BLaER1 treated with 17β-estradiol and CSF1 and Interleukin-3, amounts not matched to agents 10 nM and 100 nM (cell line): ENCODE measurements around the gene GATAD2A.

ENCODE experiments used
- H3K27ac ChIP-seq, 11 experiments: shearing (Covaris generic); formaldehyde crosslinking; 2 replicates each; pipeline ENCODE4 v1.8.1; 2022
- H3K27me3 ChIP-seq, 11 experiments: shearing (Covaris generic); formaldehyde crosslinking; 2 replicates each; pipeline ENCODE4 v1.8.1; 2022
- H3K36me3 ChIP-seq, 11 experiments: shearing (Covaris generic); formaldehyde crosslinking; 2 replicates each; pipeline ENCODE4 v1.8.1; 2022
- H3K4me1 ChIP-seq, 10 experiments: shearing (Covaris generic); formaldehyde crosslinking; 2 replicates each; pipeline ENCODE4 v1.8.1; 2022
- H3K4me2 ChIP-seq, 11 experiments: shearing (Covaris generic); formaldehyde crosslinking; 2 replicates each; pipeline ENCODE4 v1.8.1; 2022
- H3K4me3 ChIP-seq, 10 experiments: shearing (Covaris generic); formaldehyde crosslinking; 2 replicates each; pipeline ENCODE4 v1.8.1; 2022
- H3K9ac ChIP-seq, 11 experiments: shearing (Covaris generic); formaldehyde crosslinking; 2 replicates each; pipeline ENCODE4 v1.8.1; 2022
- H3K9me3 ChIP-seq, 11 experiments: shearing (Covaris generic); formaldehyde crosslinking; replicated peaks in 1 of 11; 2 replicates each; pipeline ENCODE4 v1.8.1; 2022
- H4K20me1 ChIP-seq, 11 experiments: shearing (Covaris generic); formaldehyde crosslinking; 2 replicates each; pipeline ENCODE4 v1.8.1; 2022
- Cebpa-rat ChIP-seq, 11 experiments: shearing (Covaris generic); IDR thresholded peaks; 2 replicates each; pipeline ENCODE4 v1.8.1; 2022

Gene GATAD2A

GRCh38 chr19:19433666-19434213, 28.3 kb downstream of the GATAD2A start:
- Histone ChIP-seq H3K4me1 (peaks cover 16 to 58% (median 43%) of the 10 kb centered on the region in 10 experiments; a peak in 18 of 20 replicates), H4K20me1 (peaks cover 100% of the 10 kb centered on the region in 11 experiments), H3K4me2 (no peak overlapping the region), H3K9me3 (no peaks in the 10 kb centered on the region), H3K9ac (no peak overlapping the region; a peak in 1 of 22 replicates), H3K27me3 (no peaks in the 10 kb centered on the region), H3K27ac (no peak overlapping the region), H3K36me3 (peaks cover 43 to 90% (median 71%) of the 10 kb centered on the region in 11 experiments), H3K4me3 (no peak overlapping the region)
- TF ChIP-seq Cebpa-rat (IDR thresholded peaks at IDR 0.05) = no peak

DNA sequence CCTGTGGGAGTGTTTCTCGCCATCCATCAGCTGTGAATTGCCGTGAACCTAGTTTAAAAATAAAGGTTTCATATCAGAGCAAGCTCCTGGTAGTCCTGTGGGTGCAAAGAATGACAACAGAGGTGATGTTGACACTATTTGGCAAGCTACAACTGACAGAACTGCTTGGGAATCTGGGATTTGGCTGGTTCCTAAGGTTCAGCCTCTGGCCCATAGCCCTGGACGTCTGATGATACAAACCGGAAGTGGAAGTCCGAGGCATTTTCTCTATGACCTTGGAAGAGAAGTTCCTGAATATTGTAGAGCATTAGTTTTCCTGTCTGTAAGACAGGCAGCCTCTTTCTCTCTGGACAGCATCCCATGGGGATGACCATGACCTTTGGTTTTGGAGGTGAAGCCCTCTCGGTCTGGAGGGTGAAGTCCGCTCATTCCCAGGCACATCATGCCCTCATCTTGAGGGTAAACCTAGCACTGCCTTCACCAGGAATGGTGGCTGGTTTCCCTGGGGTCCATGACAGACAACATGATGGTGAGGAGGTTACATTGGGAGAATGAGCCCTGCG, 29.1 kb downstream of the GATAD2A start:
- no peak overlapping the region for H3K4me2 ChIP-seq
- H3K27me3 ChIP-seq = no peaks in the 10 kb centered on the region
- peaks cover 14 to 58% (median 44%) of the 10 kb centered on the region in 10 experiments; a peak in 18 of 20 replicates for H3K4me1 ChIP-seq
- no peaks in the 10 kb centered on the region for H3K9me3 ChIP-seq
- peaks cover 100% of the 10 kb centered on the region in 11 experiments for H4K20me1 ChIP-seq
- H3K27ac ChIP-seq = no peak overlapping the region
- H3K9ac ChIP-seq = no peak overlapping the region
- peaks cover 43 to 90% (median 71%) of the 10 kb centered on the region in 11 experiments for H3K36me3 ChIP-seq
- no peak for TF ChIP-seq Cebpa-rat (IDR thresholded peaks at IDR 0.05)
- H3K4me3 ChIP-seq = no peak overlapping the region

DNA sequence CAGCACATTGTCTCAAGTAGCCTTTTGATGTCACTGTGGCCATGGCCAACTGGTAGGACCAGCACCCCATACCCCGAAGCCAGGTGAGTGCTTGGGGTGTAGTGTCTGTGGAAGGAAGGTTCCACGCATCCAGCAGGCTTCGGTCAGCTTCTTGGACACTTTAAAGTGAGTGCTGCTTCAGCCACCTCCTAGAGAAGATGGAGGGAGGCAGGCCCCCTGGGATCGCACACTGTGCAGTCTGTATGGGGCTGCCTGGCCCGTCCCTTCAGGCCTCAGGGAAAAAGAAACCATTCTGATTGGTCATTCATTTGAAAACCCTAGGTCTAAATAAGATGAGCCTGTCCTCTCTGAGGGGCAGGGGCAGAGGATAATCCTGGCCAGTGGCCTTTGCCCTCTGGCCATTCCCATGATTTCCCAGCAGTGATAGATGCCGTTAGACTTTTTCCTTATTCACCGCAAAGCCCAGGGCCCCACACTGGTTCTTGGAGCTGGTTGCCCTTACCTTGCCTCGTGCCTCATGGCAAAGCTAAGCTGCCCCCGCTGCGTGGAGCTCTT, 30.7 kb downstream of the GATAD2A start:
- H3K27me3 ChIP-seq = no peaks in the 10 kb centered on the region
- peaks cover 8 to 51% (median 37%) of the 10 kb centered on the region in 10 experiments; a peak in 17 of 20 replicates for H3K4me1 ChIP-seq
- TF ChIP-seq Cebpa-rat (IDR thresholded peaks at IDR 0.05) = no peak
- no peaks in the 10 kb centered on the region for H3K9me3 ChIP-seq
- H3K36me3 ChIP-seq = peaks cover 31 to 87% (median 70%) of the 10 kb centered on the region in 11 experiments
- H4K20me1 ChIP-seq = peaks cover 98 to 100% (median 100%) of the 10 kb centered on the region in 11 experiments
- no peak overlapping the region for H3K4me2 ChIP-seq
- no peak overlapping the region for H3K9ac ChIP-seq
- no peak overlapping the region for H3K27ac ChIP-seq
- no peak overlapping the region for H3K4me3 ChIP-seq

DNA sequence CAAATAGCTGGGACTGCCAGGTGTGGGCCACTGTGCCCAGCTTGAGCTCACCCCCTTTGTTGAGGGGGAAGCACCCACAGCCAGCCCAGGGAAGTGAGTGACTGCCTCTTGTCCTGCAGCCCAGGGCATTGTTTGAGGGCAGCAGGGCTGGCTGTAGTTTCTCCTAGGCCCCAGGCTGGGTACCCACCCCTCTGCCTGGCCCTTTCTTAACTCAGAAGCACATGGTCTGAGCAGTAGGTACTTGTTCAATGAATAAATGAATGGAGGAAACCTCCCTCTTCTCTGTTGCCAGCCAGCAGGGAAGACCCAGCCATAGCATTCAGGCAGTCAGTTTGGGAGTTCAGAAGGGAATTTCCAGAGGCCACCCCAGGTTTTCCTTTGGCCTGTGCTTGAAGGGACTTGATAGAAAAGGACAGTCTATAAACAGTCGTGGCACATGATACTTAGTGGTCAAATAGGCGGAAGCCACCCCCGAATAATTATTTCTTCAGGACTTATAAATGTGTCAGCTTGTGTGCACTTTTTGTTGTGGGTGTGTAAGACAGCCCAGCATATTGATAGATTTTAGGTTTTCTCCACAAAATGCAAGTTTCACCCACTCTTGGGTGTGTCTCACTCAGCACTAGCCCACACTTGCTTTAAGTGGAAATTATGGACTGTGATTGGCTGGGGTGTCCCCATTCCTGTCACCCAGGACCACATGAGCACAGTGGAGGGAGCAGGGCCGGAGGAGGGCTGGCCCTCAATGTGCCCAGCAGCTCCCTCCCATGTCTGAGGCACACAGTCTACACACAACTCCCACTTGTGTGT, 33.1 kb downstream of the GATAD2A start:
- Histone ChIP-seq H3K4me1 (peaks cover 16 to 55% (median 31%) of the 10 kb centered on the region in 10 experiments), H3K27me3 (no peaks in the 10 kb centered on the region), H3K27ac (peak overlapping the region in 1 of 11 experiments; percentile 17; a peak in 2 of 22 replicates), H3K9ac (peak overlapping the region in 2 of 11 experiments; percentile 25 to 67; a peak in 3 of 22 replicates), H3K36me3 (peaks cover 35 to 93% (median 84%) of the 10 kb centered on the region in 11 experiments), H3K9me3 (no peaks in the 10 kb centered on the region), H3K4me3 (no peak overlapping the region), H4K20me1 (peaks cover 98 to 100% (median 100%) of the 10 kb centered on the region in 11 experiments), H3K4me2 (peak overlapping the region in 2 of 11 experiments; percentile 49 to 54; a peak in 4 of 22 replicates)
- TF ChIP-seq Cebpa-rat (IDR thresholded peaks at IDR 0.05) = no peak

GRCh38 chr19:19439176-19439482, 33.7 kb downstream of the GATAD2A start:
- Histone ChIP-seq H3K27ac (0 out of 22 replicates have a peak overlapping the region, but pooled peaks of 1 of the 11 experiments have one; percentile 17), H3K4me2 (peak overlapping the region in 2 of 11 experiments; percentile 49 to 54; a peak in 1 of 22 replicates), H3K27me3 (no peaks in the 10 kb centered on the region), H3K36me3 (peaks cover 37 to 93% (median 87%) of the 10 kb centered on the region in 11 experiments), H4K20me1 (peaks cover 98 to 100% (median 100%) of the 10 kb centered on the region in 11 experiments), H3K4me1 (peaks cover 22 to 55% (median 32%) of the 10 kb centered on the region in 10 experiments), H3K9ac (no peak overlapping the region), H3K9me3 (no peaks in the 10 kb centered on the region), H3K4me3 (no peak overlapping the region)
- TF ChIP-seq Cebpa-rat (IDR thresholded peaks at IDR 0.05) = no peak

DNA sequence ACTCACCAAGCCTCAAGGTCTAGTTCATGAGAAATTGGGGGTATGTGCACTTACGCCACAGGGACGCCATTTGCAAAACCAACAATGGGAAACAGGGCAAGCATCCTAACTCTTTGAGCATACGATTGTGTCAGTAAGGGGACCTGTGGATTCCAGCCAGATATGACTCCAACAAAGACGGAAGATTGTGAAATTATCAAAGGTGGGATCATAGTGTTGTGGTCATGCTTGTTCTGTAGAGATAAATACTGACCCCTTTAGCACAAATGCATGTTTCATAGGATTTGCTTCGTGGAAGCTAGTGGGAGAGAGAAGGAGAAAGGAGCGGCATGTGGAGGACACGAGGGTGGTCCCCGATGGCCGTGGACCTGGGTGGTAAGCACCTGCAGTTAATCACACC, 37.8 kb downstream of the GATAD2A start:
- TF ChIP-seq Cebpa-rat (IDR thresholded peaks at IDR 0.05) = no peak
- Histone ChIP-seq H3K36me3 (peaks cover 13 to 85% (median 66%) of the 10 kb centered on the region in 11 experiments; a peak in 19 of 22 replicates), H4K20me1 (peaks cover 96 to 100% (median 100%) of the 10 kb centered on the region in 11 experiments)

GRCh38 chr19:19443902-19444680, 38.6 kb downstream of the GATAD2A start:
- H3K4me3 ChIP-seq = no peak overlapping the region
- TF ChIP-seq Cebpa-rat (IDR thresholded peaks at IDR 0.05) = no peak
- H3K4me1 ChIP-seq = peaks cover 55 to 79% (median 68%) of the 10 kb centered on the region in 10 experiments
- H3K9me3 ChIP-seq = no peaks in the 10 kb centered on the region
- H4K20me1 ChIP-seq = peaks cover 96 to 100% (median 100%) of the 10 kb centered on the region in 11 experiments
- peaks cover 18 to 85% (median 64%) of the 10 kb centered on the region in 11 experiments; a peak in 20 of 22 replicates for H3K36me3 ChIP-seq
- H3K9ac ChIP-seq = peak overlapping the region in 4 of 11 experiments; percentile 27 to 59 (median 42); a peak in 7 of 22 replicates
- peak overlapping the region in 8 of 11 experiments; percentile 14 to 63 (median 35); a peak in 13 of 22 replicates for H3K27ac ChIP-seq
- H3K27me3 ChIP-seq = no peaks in the 10 kb centered on the region
- peak overlapping the region; percentile 48 to 77 (median 61) for H3K4me2 ChIP-seq

More for the DNA sequence above, 37.8 kb downstream of the GATAD2A start:
- Histone ChIP-seq H3K4me2 (peak overlapping the region; percentile 48 to 77 (median 61); a peak in 12 of 22 replicates), H3K27ac (peak overlapping the region in 2 of 11 experiments; percentile 54 to 56; a peak in 1 of 22 replicates), H3K4me3 (no peak overlapping the region), H3K9ac (no peak overlapping the region), H3K9me3 (no peaks in the 10 kb centered on the region), H3K4me1 (peaks cover 54 to 79% (median 65%) of the 10 kb centered on the region in 10 experiments), H3K27me3 (no peaks in the 10 kb centered on the region)

GRCh38 chr19:19444681-19445155, 39.2 kb downstream of the GATAD2A start:
- Histone ChIP-seq H3K4me2 (peak overlapping the region; percentile 48 to 77 (median 61)), H3K9ac (peak overlapping the region in 5 of 11 experiments; percentile 21 to 59 (median 37); a peak in 6 of 22 replicates), H3K9me3 (no peaks in the 10 kb centered on the region), H3K27me3 (no peaks in the 10 kb centered on the region), H3K4me1 (peaks cover 58 to 79% (median 72%) of the 10 kb centered on the region in 10 experiments), H4K20me1 (peaks cover 96 to 100% (median 100%) of the 10 kb centered on the region in 11 experiments), H3K36me3 (peaks cover 20 to 82% (median 63%) of the 10 kb centered on the region in 11 experiments; a peak in 20 of 22 replicates), H3K27ac (peak overlapping the region in 8 of 11 experiments; percentile 14 to 63 (median 35); a peak in 13 of 22 replicates), H3K4me3 (no peak overlapping the region)
- no peak for TF ChIP-seq Cebpa-rat (IDR thresholded peaks at IDR 0.05)
